Measurements from ENCODE around the gene PAX5. TPM values are rescaled to one million over a fixed set of nuclear protein-coding genes. Genes with fewer than 3 reads are reported as not detected.

The PAX5 gene
- total RNA-seq, 4 donors from 2014 or later = under 0.01 to 0.29 TPM; not detected in 2

- H3K4me3 ChIP-seq = no peak overlapping the region
- TF ChIP-seq POLR2A (IDR thresholded peaks at IDR 0.05) = no peak
- TF ChIP-seq CTCF (IDR thresholded peaks at IDR 0.05) = no peak
- WGBS, 2 donors = 69 to 90% methylated on average over 6 of the region's 6 CpGs
- no peak overlapping the region for H3K27ac ChIP-seq
- H3K9me3 ChIP-seq = no peaks in the 10 kb centered on the region
- H3K36me3 ChIP-seq = no peaks in the 10 kb centered on the region
- peaks cover 0 to 28% (median 0%) of the 10 kb centered on the region in 4 donors for H3K27me3 ChIP-seq
- peaks cover 0 to 2% (median 0%) of the 10 kb centered on the region in 3 donors for H3K4me1 ChIP-seq
- no peak for DNase-seq
- intact Hi-C loops (cut with DNase I) = no loop called here
Measured at GRCh38 chr9:36949466-36949865, 84.6 kb downstream of the PAX5 start.

GRCh38 chr9:36948051-36948450 is 86.0 kb downstream of the PAX5 start:
- peaks cover 0 to 19% (median 0%) of the 10 kb centered on the region in 4 donors for H3K27me3 ChIP-seq
- intact Hi-C loops (cut with DNase I) = no loop called here
- no peaks in the 10 kb centered on the region for H3K36me3 ChIP-seq
- WGBS, 2 donors = 77 to 81% methylated on average over 8 to 9 of the region's 13 CpGs
- H3K9me3 ChIP-seq = no peaks in the 10 kb centered on the region
- peaks cover 0 to 2% (median 0%) of the 10 kb centered on the region in 3 donors for H3K4me1 ChIP-seq
- no peak for DNase-seq
- TF ChIP-seq CTCF (IDR thresholded peaks at IDR 0.05) = no peak
- TF ChIP-seq POLR2A (IDR thresholded peaks at IDR 0.05) = no peak
- no peak overlapping the region for H3K4me3 ChIP-seq
- no peak overlapping the region for H3K27ac ChIP-seq

GRCh38 chr9:36946653-36947052 is 87.4 kb downstream of the PAX5 start:
- Histone ChIP-seq H3K4me3 (no peak overlapping the region), H3K9me3 (no peaks in the 10 kb centered on the region), H3K4me1 (peaks cover 0 to 2% (median 0%) of the 10 kb centered on the region in 3 donors), H3K27me3 (peaks cover 0 to 19% (median 0%) of the 10 kb centered on the region in 4 donors), H3K27ac (no peak overlapping the region), H3K36me3 (no peaks in the 10 kb centered on the region)
- TF ChIP-seq CTCF (IDR thresholded peaks at IDR 0.05) (no peak), POLR2A (IDR thresholded peaks at IDR 0.05) (no peak)
- DNase-seq = no peak
- intact Hi-C loops (cut with DNase I) = no loop called here
- 34 to 40% methylated on average over 4 of the region's 5 CpGs for WGBS, 2 donors

- peaks cover 0 to 23% (median 0%) of the 10 kb centered on the region in 4 donors for H3K27me3 ChIP-seq
- intact Hi-C loops (cut with DNase I) = no loop called here
- H3K36me3 ChIP-seq = no peaks in the 10 kb centered on the region
- no peaks in the 10 kb centered on the region for H3K9me3 ChIP-seq
- no peak for TF ChIP-seq CTCF (IDR thresholded peaks at IDR 0.05)
- no peak for TF ChIP-seq POLR2A (IDR thresholded peaks at IDR 0.05)
- H3K4me1 ChIP-seq = peaks cover 0 to 2% (median 0%) of the 10 kb centered on the region in 3 donors
- DNase-seq = no peak
- no peak overlapping the region for H3K4me3 ChIP-seq
- 80 to 87% methylated on average over 4 to 6 of the region's 14 CpGs for WGBS, 2 donors
- H3K27ac ChIP-seq = no peak overlapping the region
Measured at GRCh38 chr9:36945999-36946398, 88.1 kb downstream of the PAX5 start.

- peaks cover 0 to 2% (median 0%) of the 10 kb centered on the region in 3 donors for H3K4me1 ChIP-seq
- no peak for DNase-seq
- no peak overlapping the region for H3K4me3 ChIP-seq
- WGBS, 2 donors = 86 to 89% methylated on average over 8 of the region's 8 CpGs
- intact Hi-C loops (cut with DNase I) = no loop called here
- TF ChIP-seq CTCF (IDR thresholded peaks at IDR 0.05) = no peak
- TF ChIP-seq POLR2A (IDR thresholded peaks at IDR 0.05) = no peak
- no peaks in the 10 kb centered on the region for H3K9me3 ChIP-seq
- no peak overlapping the region for H3K27ac ChIP-seq
- H3K36me3 ChIP-seq = no peaks in the 10 kb centered on the region
- H3K27me3 ChIP-seq = peaks cover 0 to 20% (median 0%) of the 10 kb centered on the region in 4 donors
Measured at GRCh38 chr9:36942891-36943290, 91.2 kb downstream of the PAX5 start.

All from esophagus squamous epithelium (tissue), 5 donors.